CD8-positive, alpha-beta memory T cell (primary cell): Measurements from ENCODE around the gene CACNA2D1. TPM values are rescaled to one million over a fixed set of nuclear protein-coding genes. Genes with fewer than 3 reads are reported as not detected.

Source experiments
- CTCF ChIA-PET: fragments of 350-600 bp; sonication (Branson Sonifier 250); formaldehyde crosslinking; loops from one replicate; lab custom pipeline; 2021; ENCODE audit warnings: antibody characterized with exemption; lab: Charles Lee
- POLR2A ChIA-PET: fragments of 350-600 bp; sonication (Branson Sonifier 250); formaldehyde crosslinking; loops from one replicate; lab custom pipeline; 2021; ENCODE audit warnings: antibody characterized with exemption; lab: Charles Lee
- DNase-seq, 5 donors: peaks; one replicate each; pipeline versions ENCODE4 v3.0.0 to v3.0.0-alpha.2; 2020 to 2022; ENCODE audit warnings: mixed read lengths in 1 of 5
- H3K27ac ChIP-seq: one replicate; pipeline ENCODE4 v1.7.0; 2013; ENCODE audit warnings: low read depth, mild to moderate bottlenecking, low read length, moderate library complexity
- H3K27me3 ChIP-seq: 2 replicates; pipeline ENCODE4 v1.7.0; 2013; ENCODE audit warnings: low read length, mild to moderate bottlenecking; ENCODE audit not compliant: insufficient read depth, poor library complexity, severe bottlenecking
- H3K36me3 ChIP-seq: 2 replicates; pipeline ENCODE4 v1.7.0; 2013; ENCODE audit warnings: mild to moderate bottlenecking, low read length, moderate library complexity; ENCODE audit not compliant: insufficient read depth
- H3K4me1 ChIP-seq: 2 replicates; pipeline ENCODE4 v1.7.0; 2013; ENCODE audit warnings: mild to moderate bottlenecking, low read length, moderate library complexity; ENCODE audit not compliant: insufficient read depth
- H3K4me3 ChIP-seq: 2 replicates; pipeline ENCODE4 v1.7.0; 2013; ENCODE audit warnings: mild to moderate bottlenecking, low read length
- H3K9me3 ChIP-seq: 2 replicates; pipeline ENCODE4 v1.7.0; 2013; ENCODE audit warnings: mild to moderate bottlenecking, low read length
- H3K27ac Mint-ChIP-seq, 8 donors: one replicate each; pipeline ENCODE4 v1.8.0; 2020 to 2021; ENCODE audit warnings: mixed read lengths in 8 of 8, mild to moderate bottlenecking in 6 of 8, inconsistent platforms in 3 of 8, moderate library complexity in 3 of 8
- H3K27me3 Mint-ChIP-seq, 2 donors: one replicate each; pipeline ENCODE4 v1.8.0; 2020 to 2021; ENCODE audit warnings: mixed read lengths in 2 of 2, mild to moderate bottlenecking in 1 of 2, moderate library complexity in 1 of 2
- H3K36me3 Mint-ChIP-seq, 3 donors: one replicate each; pipeline ENCODE4 v1.8.0; 2020 to 2021; ENCODE audit warnings: mixed read lengths in 3 of 3, inconsistent platforms in 1 of 3, mild to moderate bottlenecking in 1 of 3
- H3K4me1 Mint-ChIP-seq, 3 donors: one replicate each; pipeline ENCODE4 v1.8.0; 2020 to 2021; ENCODE audit warnings: mixed read lengths in 3 of 3, inconsistent platforms in 1 of 3, mild to moderate bottlenecking in 1 of 3
- H3K4me3 Mint-ChIP-seq, 7 donors: one replicate each; pipeline ENCODE4 v1.8.0; 2020 to 2021; ENCODE audit warnings: mixed read lengths in 7 of 7, mild to moderate bottlenecking in 6 of 7, moderate library complexity in 4 of 7, inconsistent platforms in 2 of 7
- H3K9me3 Mint-ChIP-seq, 5 donors: one replicate each; pipeline ENCODE4 v1.8.0; 2020 to 2022; ENCODE audit warnings: mixed read lengths in 5 of 5, mild to moderate bottlenecking in 3 of 5, moderate library complexity in 2 of 5, inconsistent platforms in 1 of 5
- polyA plus RNA-seq: library from polyadenylated mRNA; unstranded; fragments of 300-500 nt; fragmentation: Illumina TruSeq; gene quantifications from one replicate; pipeline ENCODE4 v1.2.3, GENCODE V29; 2021
- total RNA-seq, 2 experiments: library from RNA; stranded (reverse); gene quantifications; one replicate each; pipeline ENCODE4 v1.2.3, GENCODE V29; 2021

CACNA2D1 gene
- total and polyA plus RNA-seq, 3 experiments from 2014 or later, result not detected

GRCh38 chr7:82264783-82265305, 178.7 kb downstream of the CACNA2D1 start:
- no peaks in the 10 kb centered on the region for H3K36me3 Mint-ChIP-seq
- no peaks in the 10 kb centered on the region for H3K27me3 ChIP-seq
- H3K4me3 Mint-ChIP-seq, result no peak overlapping the region
- H3K4me3 ChIP-seq, result no peak overlapping the region
- no peaks in the 10 kb centered on the region for H3K4me1 Mint-ChIP-seq
- ChIA-PET POLR2A (no interaction called here), CTCF (no interaction called here)
- no peaks in the 10 kb centered on the region for H3K4me1 ChIP-seq
- no peak overlapping the region for H3K27ac Mint-ChIP-seq
- no peak for DNase-seq
- H3K27ac ChIP-seq, result no peak overlapping the region
- H3K27me3 Mint-ChIP-seq, result no peaks in the 10 kb centered on the region
- no peaks in the 10 kb centered on the region for H3K36me3 ChIP-seq
- no peaks in the 10 kb centered on the region for H3K9me3 ChIP-seq
- peaks cover 0 to 9% (median 4%) of the 10 kb centered on the region in 5 donors for H3K9me3 Mint-ChIP-seq

GRCh38 chr7:82263920-82264782, 179.4 kb downstream of the CACNA2D1 start:
- H3K27me3 ChIP-seq, result no peaks in the 10 kb centered on the region
- H3K4me3 ChIP-seq, result no peak overlapping the region
- H3K4me1 ChIP-seq, result no peaks in the 10 kb centered on the region
- H3K36me3 Mint-ChIP-seq, result no peaks in the 10 kb centered on the region
- H3K4me1 Mint-ChIP-seq, result no peaks in the 10 kb centered on the region
- H3K9me3 Mint-ChIP-seq, result peaks cover 0 to 11% (median 4%) of the 10 kb centered on the region in 5 donors
- H3K27ac ChIP-seq, result no peak overlapping the region
- H3K27me3 Mint-ChIP-seq, result no peaks in the 10 kb centered on the region
- H3K4me3 Mint-ChIP-seq, result no peak overlapping the region
- CTCF ChIA-PET, result no interaction called here
- H3K9me3 ChIP-seq, result no peaks in the 10 kb centered on the region
- H3K27ac Mint-ChIP-seq, result no peak overlapping the region
- DNase-seq, result no peak
- POLR2A ChIA-PET, result no interaction called here
- H3K36me3 ChIP-seq, result no peaks in the 10 kb centered on the region

- H3K27ac Mint-ChIP-seq, result no peak overlapping the region
- Histone ChIP-seq H3K27me3 (no peaks in the 10 kb centered on the region), H3K4me1 (no peaks in the 10 kb centered on the region), H3K4me3 (no peak overlapping the region), H3K9me3 (no peaks in the 10 kb centered on the region), H3K27ac (no peak overlapping the region), H3K36me3 (no peaks in the 10 kb centered on the region)
- ChIA-PET POLR2A (no interaction called here), CTCF (no interaction called here)
- no peaks in the 10 kb centered on the region for H3K36me3 Mint-ChIP-seq
- no peaks in the 10 kb centered on the region for H3K4me1 Mint-ChIP-seq
- no peak overlapping the region for H3K4me3 Mint-ChIP-seq
- DNase-seq, result no peak
- no peaks in the 10 kb centered on the region for H3K27me3 Mint-ChIP-seq
- H3K9me3 Mint-ChIP-seq, result peaks cover 0 to 7% (median 5%) of the 10 kb centered on the region in 5 donors
These were observed 185.4 kb downstream of the CACNA2D1 start for GRCh38 chr7:82258181-82258580.

- H3K27ac ChIP-seq, result no peak overlapping the region
- CTCF ChIA-PET, result no interaction called here
- H3K27me3 Mint-ChIP-seq, result peaks cover 0 to 1% of the 10 kb centered on the region in 2 donors
- no peaks in the 10 kb centered on the region for H3K36me3 ChIP-seq
- no peaks in the 10 kb centered on the region for H3K4me1 ChIP-seq
- no peak overlapping the region for H3K4me3 Mint-ChIP-seq
- H3K4me3 ChIP-seq, result no peak overlapping the region
- no peak for DNase-seq
- H3K4me1 Mint-ChIP-seq, result no peaks in the 10 kb centered on the region
- POLR2A ChIA-PET, result no interaction called here
- no peaks in the 10 kb centered on the region for H3K27me3 ChIP-seq
- H3K27ac Mint-ChIP-seq, result no peak overlapping the region
- H3K9me3 Mint-ChIP-seq, result peaks cover 0 to 6% (median 2%) of the 10 kb centered on the region in 5 donors
- no peaks in the 10 kb centered on the region for H3K36me3 Mint-ChIP-seq
- H3K9me3 ChIP-seq, result no peaks in the 10 kb centered on the region
These were observed 186.4 kb downstream of the CACNA2D1 start for GRCh38 chr7:82257118-82257695.

- H3K27ac Mint-ChIP-seq, result no peak overlapping the region
- H3K4me3 Mint-ChIP-seq, result no peak overlapping the region
- no peak overlapping the region for H3K27ac ChIP-seq
- H3K4me1 Mint-ChIP-seq, result no peaks in the 10 kb centered on the region
- peaks cover 0 to 6% (median 3%) of the 10 kb centered on the region in 5 donors for H3K9me3 Mint-ChIP-seq
- H3K4me1 ChIP-seq, result no peaks in the 10 kb centered on the region
- H3K36me3 Mint-ChIP-seq, result no peaks in the 10 kb centered on the region
- no peaks in the 10 kb centered on the region for H3K9me3 ChIP-seq
- H3K27me3 Mint-ChIP-seq, result peaks cover 0 to 1% of the 10 kb centered on the region in 2 donors
- H3K4me3 ChIP-seq, result no peak overlapping the region
- DNase-seq, result no peak
- H3K36me3 ChIP-seq, result no peaks in the 10 kb centered on the region
- POLR2A ChIA-PET, result no interaction called here
- CTCF ChIA-PET, result no interaction called here
- no peaks in the 10 kb centered on the region for H3K27me3 ChIP-seq
These were observed 187.9 kb downstream of the CACNA2D1 start for GRCh38 chr7:82255706-82256105.

GRCh38 chr7:82250598-82250997, 193.0 kb downstream of the CACNA2D1 start:
- Mint-ChIP-seq H3K9me3 (peaks cover 0 to 6% (median 0%) of the 10 kb centered on the region in 5 donors), H3K4me3 (no peak overlapping the region), H3K27me3 (peaks cover 0 to 1% of the 10 kb centered on the region in 2 donors), H3K27ac (no peak overlapping the region), H3K36me3 (no peaks in the 10 kb centered on the region), H3K4me1 (no peaks in the 10 kb centered on the region)
- no peak overlapping the region for H3K4me3 ChIP-seq
- no peaks in the 10 kb centered on the region for H3K9me3 ChIP-seq
- no peaks in the 10 kb centered on the region for H3K27me3 ChIP-seq
- H3K36me3 ChIP-seq, result no peaks in the 10 kb centered on the region
- DNase-seq, result no peak
- H3K4me1 ChIP-seq, result no peaks in the 10 kb centered on the region
- CTCF ChIA-PET, result no interaction called here
- no peak overlapping the region for H3K27ac ChIP-seq
- POLR2A ChIA-PET, result no interaction called here

- Histone ChIP-seq H3K4me3 (no peak overlapping the region), H3K4me1 (no peaks in the 10 kb centered on the region), H3K9me3 (no peaks in the 10 kb centered on the region), H3K36me3 (no peaks in the 10 kb centered on the region), H3K27me3 (no peaks in the 10 kb centered on the region), H3K27ac (no peak overlapping the region)
- CTCF ChIA-PET, result no interaction called here
- H3K27me3 Mint-ChIP-seq, result peaks cover 0 to 1% of the 10 kb centered on the region in 2 donors
- H3K27ac Mint-ChIP-seq, result no peak overlapping the region
- POLR2A ChIA-PET, result no interaction called here
- no peaks in the 10 kb centered on the region for H3K36me3 Mint-ChIP-seq
- no peak overlapping the region for H3K4me3 Mint-ChIP-seq
- no peaks in the 10 kb centered on the region for H3K4me1 Mint-ChIP-seq
- peaks cover 0 to 8% (median 0%) of the 10 kb centered on the region in 5 donors for H3K9me3 Mint-ChIP-seq
- no peak for DNase-seq
These were observed 193.6 kb downstream of the CACNA2D1 start for GRCh38 chr7:82249979-82250378.

- Mint-ChIP-seq H3K4me3 (no peak overlapping the region), H3K36me3 (no peaks in the 10 kb centered on the region), H3K9me3 (peaks cover 0 to 13% (median 0%) of the 10 kb centered on the region in 5 donors), H3K4me1 (no peaks in the 10 kb centered on the region), H3K27me3 (peaks cover 0 to 1% of the 10 kb centered on the region in 2 donors), H3K27ac (no peak overlapping the region)
- Histone ChIP-seq H3K9me3 (no peaks in the 10 kb centered on the region), H3K27ac (no peak overlapping the region), H3K4me3 (no peak overlapping the region), H3K4me1 (no peaks in the 10 kb centered on the region), H3K27me3 (no peaks in the 10 kb centered on the region), H3K36me3 (no peaks in the 10 kb centered on the region)
- CTCF ChIA-PET, result no interaction called here
- no peak for DNase-seq
- POLR2A ChIA-PET, result no interaction called here
These were observed 195.7 kb downstream of the CACNA2D1 start for GRCh38 chr7:82247814-82248433.
